B cell (primary cell): ENCODE results near the gene USP6NL. TPM values are rescaled to one million over a fixed set of nuclear protein-coding genes. Genes with fewer than 3 reads are reported as not detected.
"Not testable (repeated sequence)": the region's sequence is repeated elsewhere in the genome, so short reads cannot be mapped to it uniquely, and the experiment has no call there.

Experiments used
- ATAC-seq: fragments of 200-7000 bp; cut with Tn5 transposase; one replicate; pipeline ENCODE4 v1.10.0; 2021; ENCODE audit warnings: low read depth, mild to moderate bottlenecking, moderate number of reproducible peaks, moderate library complexity
- CTCF ChIA-PET: fragments of 350-600 bp; sonication (Branson Sonifier 250); formaldehyde crosslinking; loops from one replicate; lab custom pipeline; 2021; ENCODE audit warnings: antibody characterized with exemption, inconsistent platforms; lab: Charles Lee
- POLR2A ChIA-PET: fragments of 350-600 bp; sonication (Branson Sonifier 250); formaldehyde crosslinking; loops from one replicate; lab custom pipeline; 2021; ENCODE audit warnings: antibody characterized with exemption; lab: Charles Lee
- DNase-seq: peaks from one replicate; pipeline ENCODE4 v3.0.0; 2013
- H2AFZ ChIP-seq: 2 replicates; pipeline ENCODE4 v1.6.1; 2012; ENCODE audit warnings: mild to moderate bottlenecking, low read depth, low read length; ENCODE audit not compliant: insufficient read depth, poor library complexity, severe bottlenecking
- H3K27ac ChIP-seq, 2 donors: 1 replicate in 1 of 2; 2 replicates in 1 of 2; pipeline ENCODE4 v1.5.1; 2012 to 2013; ENCODE audit warnings: low read length in 2 of 2, mild to moderate bottlenecking in 2 of 2, moderate library complexity in 1 of 2
- H3K27me3 ChIP-seq, 4 experiments: fragments of 200-600 bp in 1 of 4; sonication (generic) in 1 of 4; replicated peaks in 1 of 4; 1 replicate in 2 of 4; 2 replicates in 2 of 4; pipeline versions ENCODE4 v1.6.1 to v1.7.0; 2013 to 2016; ENCODE audit warnings: low read length in 3 of 4, mild to moderate bottlenecking in 2 of 4, mixed read lengths in 1 of 4, moderate library complexity in 1 of 4; ENCODE audit not compliant: insufficient read depth in 4 of 4, control insufficient read depth in 3 of 4; ENCODE audit errors: control extremely low read depth in 1 of 4
- H3K36me3 ChIP-seq, 2 experiments: replicated peaks in 1 of 2; 1 replicate in 1 of 2; 2 replicates in 1 of 2; pipeline versions ENCODE4 v1.6.1 to v1.7.1; 2013; ENCODE audit warnings: low read length in 1 of 2; ENCODE audit not compliant: insufficient read depth in 2 of 2, control insufficient read depth in 1 of 2; ENCODE audit errors: control extremely low read depth in 1 of 2, extremely low read depth in 1 of 2
- H3K4me1 ChIP-seq, 2 donors: fragments of 200-600 bp in 1 of 2; sonication (generic) in 1 of 2; 1 replicate in 1 of 2; 2 replicates in 1 of 2; pipeline versions ENCODE4 v1.5.1 to v1.6.1; 2013 to 2017; ENCODE audit warnings: low read length in 2 of 2; ENCODE audit not compliant: control insufficient read depth in 2 of 2, insufficient read depth in 2 of 2
- H3K4me2 ChIP-seq: replicated peaks from 2 replicates; pipeline ENCODE3; 2012; ENCODE audit warnings: mild to moderate bottlenecking, low read depth, low read length; ENCODE audit not compliant: poor library complexity, severe bottlenecking
- H3K4me3 ChIP-seq, 5 experiments: fragments of 200-600 bp in 1 of 5; sonication (generic) in 1 of 5; 1 replicate in 3 of 5; 2 replicates in 2 of 5; pipeline versions ENCODE4 v1.5.1 to v1.7.0; 2011 to 2016; ENCODE audit warnings: low read length in 4 of 5, mild to moderate bottlenecking in 4 of 5, low read depth in 2 of 5, control low read depth in 1 of 5, moderate library complexity in 1 of 5; ENCODE audit not compliant: insufficient read depth in 1 of 5; ENCODE audit errors: control extremely low read depth in 1 of 5, extremely low read depth in 1 of 5
- H3K79me2 ChIP-seq: fragments of 200-600 bp; sonication (generic); one replicate; pipeline ENCODE4 v1.6.0; 2016; ENCODE audit warnings: low read length; ENCODE audit not compliant: control insufficient read depth, insufficient read depth
- H3K9ac ChIP-seq: fragments of 200-600 bp; sonication (generic); 2 replicates; pipeline ENCODE4 v1.6.1; 2017; ENCODE audit warnings: mild to moderate bottlenecking, low read length, moderate library complexity
- H3K9me3 ChIP-seq, 3 donors: one replicate each; pipeline versions ENCODE4 v1.6.1 to v1.7.1; 2013; ENCODE audit warnings: low read length in 2 of 3; ENCODE audit not compliant: control insufficient read depth in 2 of 3, insufficient read depth in 1 of 3; ENCODE audit errors: control extremely low read depth in 1 of 3
- H4K20me1 ChIP-seq: 2 replicates; pipeline ENCODE4 v1.6.0; 2012; ENCODE audit warnings: mild to moderate bottlenecking, low read length; ENCODE audit not compliant: insufficient read depth, control insufficient read depth, poor library complexity, severe bottlenecking
- H3K27ac Mint-ChIP-seq: one replicate; pipeline ENCODE4 v1.8.0; 2021; ENCODE audit warnings: mixed read lengths
- H3K27me3 Mint-ChIP-seq: one replicate; pipeline ENCODE4 v1.8.0; 2021; ENCODE audit warnings: mixed read lengths
- H3K4me1 Mint-ChIP-seq: one replicate; pipeline ENCODE4 v1.8.0; 2021; ENCODE audit warnings: mixed read lengths
- H3K4me3 Mint-ChIP-seq: one replicate; pipeline ENCODE4 v1.8.0; 2021; ENCODE audit warnings: mixed read lengths
- H3K9me3 Mint-ChIP-seq: one replicate; pipeline ENCODE4 v1.8.0; 2022; ENCODE audit warnings: mixed read lengths; ENCODE audit not compliant: insufficient read depth
- CTCF ChIP-seq: fragments of 200-600 bp; IDR thresholded peaks from one replicate; pipeline ENCODE4 v1.8.0; 2022; ENCODE audit warnings: antibody characterized with exemption, mild to moderate bottlenecking
- EZH2 ChIP-seq: IDR thresholded peaks from 2 replicates; pipeline ENCODE4 v1.6.1; 2012; ENCODE audit warnings: borderline replicate concordance, low read depth, mild to moderate bottlenecking, moderate library complexity, low read length; ENCODE audit not compliant: insufficient read depth, poor library complexity, severe bottlenecking
- WGBS: methylation state at CpG from one replicate; pipeline ENCODE4 v1.1.5; 2013; ENCODE audit warnings: missing lambda C conversion rate; ENCODE audit not compliant: insufficient coverage; 5-methylcytosine and 5-hydroxymethylcytosine counted together
- intact Hi-C: fragments of 100-400 bp; cut with micrococcal nuclease; formaldehyde crosslinking; loops from one replicate; pipeline ENCODE4 v1.10.0; 2022
- polyA plus RNA-seq: library from polyadenylated mRNA; depleted of rRNA; stranded (reverse); fragments of >200 nt; gene quantifications from 2 replicates; pipeline ENCODE4 v1.2.3, GENCODE V29; 2012
- total RNA-seq, 2 donors: library from RNA; stranded (reverse); fragments of 120-200 nt in 1 of 2; gene quantifications; 1 replicate in 1 of 2; 2 replicates in 1 of 2; pipeline versions ENCODE4 v1.2.3 to v1.2.4, GENCODE V29; 2013 to 2022

Gene USP6NL
- total and polyA plus RNA-seq, 2 donors (not counting 1 experiment from before 2014, with no cell fraction given): 27.0 to 61.5 TPM

GRCh38 chr10:11629731-11630130, 18.3 kb upstream of the USP6NL start:
- ATAC-seq (no peak), DNase-seq (no peak)
- Mint-ChIP-seq H3K4me1 (peaks cover 56% of the 10 kb centered on the region), H3K9me3 (no peaks in the 10 kb centered on the region), H3K27ac (no peak overlapping the region), H3K4me3 (no peak overlapping the region), H3K27me3 (no peaks in the 10 kb centered on the region)
- Histone ChIP-seq H3K9me3 (no peaks in the 10 kb centered on the region), H4K20me1 (no peaks in the 10 kb centered on the region), H3K9ac (no peak overlapping the region), H3K4me2 (no peak overlapping the region), H3K4me1 (peaks cover 34 to 36% of the 10 kb centered on the region in 2 donors), H3K79me2 (peaks cover 15% of the 10 kb centered on the region), H3K36me3 (no peaks in the 10 kb centered on the region), H3K27ac (no peak overlapping the region), H2AFZ (no peak overlapping the region), H3K4me3 (no peak overlapping the region), H3K27me3 (no peaks in the 10 kb centered on the region)
- WGBS: 100% methylated on average over 4 of the region's 6 CpGs
- ChIA-PET CTCF (interaction anchor here (0.6 kb wide), 1 partner anchor 11 kb away, joined by 3 read pairs; no protein-coding TSS in a partner anchor), POLR2A (no interaction called here)
- TF ChIP-seq EZH2: no peak
- TF ChIP-seq CTCF: no peak
- intact Hi-C loops: no loop called here

- H3K4me1 ChIP-seq: peaks cover 40 to 41% of the 10 kb centered on the region in 2 donors
- H2AFZ ChIP-seq, H3K27me3 ChIP-seq, H3K4me3 ChIP-seq, H4K20me1 ChIP-seq, H3K4me3 Mint-ChIP-seq, ATAC-seq, H3K36me3 ChIP-seq, H3K27ac ChIP-seq, POLR2A ChIA-PET, DNase-seq, H3K4me2 ChIP-seq, H3K27me3 Mint-ChIP-seq, H3K27ac Mint-ChIP-seq, H3K9ac ChIP-seq, intact Hi-C loops, H3K9me3 ChIP-seq, H3K9me3 Mint-ChIP-seq: not testable (repeated sequence)
- peaks cover 15% of the 10 kb centered on the region for H3K79me2 ChIP-seq
- 83% methylated on average over 4 of the region's 8 CpGs for WGBS
- peaks cover 58% of the 10 kb centered on the region for H3K4me1 Mint-ChIP-seq
- CTCF ChIA-PET: interaction anchor here (1.1 kb wide), 1 partner anchor 112 kb away, joined by 3 read pairs; no protein-coding TSS in a partner anchor
Observed at GRCh38 chr10:11627941-11628340, 16.5 kb upstream of the USP6NL start.
